SK-N-MC (cell line): ENCODE results near the gene RANBP17.

Experiments used
- EZH2 ChIP-seq: fragments of 200-600 bp; sonication (generic); IDR thresholded peaks from one replicate; pipeline ENCODE4 v1.6.1; 2017; ENCODE audit warnings: antibody characterized with exemption
- FOXP2 ChIP-seq: optimal IDR thresholded peaks from 2 replicates; pipeline ENCODE3; 2011; ENCODE audit warnings: mild to moderate bottlenecking, moderate library complexity; ENCODE audit not compliant: insufficient read depth; ENCODE audit errors: extremely low read length, control extremely low read depth
- POLR2AphosphoS5 ChIP-seq: IDR thresholded peaks from 2 replicates; pipeline ENCODE4 v1.6.1; 2012; ENCODE audit warnings: mild to moderate bottlenecking, low read depth, low read length, borderline replicate concordance

- no peak for TF ChIP-seq POLR2AphosphoS5
- no peak for TF ChIP-seq EZH2
- TF ChIP-seq FOXP2: no peak
These were observed 254.9 kb downstream of the RANBP17 start for GRCh38 chr5:171116719-171117118.
